ENCODE data around the gene STAT2. TPM values are rescaled to one million over a fixed set of nuclear protein-coding genes. Genes with fewer than 3 reads are reported as not detected.

The STAT2 gene
- total and polyA plus RNA-seq, 2 of the 13 experiments (the other 11 are each of a cell fraction or from before 2014, with no cell fraction given): 43.5 to 84.6 TPM

DNA sequence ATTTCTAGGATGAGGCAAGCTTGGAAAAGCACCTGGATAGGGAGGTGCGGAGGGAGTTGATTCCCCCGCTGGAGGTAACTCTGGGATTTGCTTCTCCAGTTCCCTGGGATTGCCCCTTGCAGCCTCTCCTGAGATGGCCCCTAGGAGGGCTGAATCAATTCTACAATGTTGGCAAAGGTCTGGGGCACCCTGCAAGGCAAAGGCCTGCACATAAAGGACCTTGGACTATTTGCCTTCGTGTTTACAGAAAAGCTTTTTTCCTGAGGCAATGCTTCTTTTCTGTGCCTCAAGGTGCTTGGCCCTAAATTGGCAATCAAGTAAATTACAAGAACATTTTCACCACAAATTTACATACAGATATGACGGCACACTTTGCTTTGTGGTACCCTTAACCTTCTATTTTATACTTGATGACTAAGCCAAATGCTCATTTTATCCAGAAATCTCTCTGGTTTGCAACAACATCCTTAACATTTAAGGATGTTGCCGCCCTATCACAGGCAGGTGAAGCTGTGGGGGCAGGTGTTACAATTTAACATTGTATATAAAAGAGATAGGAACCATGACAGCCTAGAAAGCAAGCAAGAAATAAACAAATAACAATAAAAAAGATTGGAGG is 49.0 kb upstream of the STAT2 start (continued):
- no peak for TF ChIP-seq ZNF205 (CRISPR knock-in tag; IDR thresholded peaks at IDR 0.05)
- TF ChIP-seq, protein P1, sequence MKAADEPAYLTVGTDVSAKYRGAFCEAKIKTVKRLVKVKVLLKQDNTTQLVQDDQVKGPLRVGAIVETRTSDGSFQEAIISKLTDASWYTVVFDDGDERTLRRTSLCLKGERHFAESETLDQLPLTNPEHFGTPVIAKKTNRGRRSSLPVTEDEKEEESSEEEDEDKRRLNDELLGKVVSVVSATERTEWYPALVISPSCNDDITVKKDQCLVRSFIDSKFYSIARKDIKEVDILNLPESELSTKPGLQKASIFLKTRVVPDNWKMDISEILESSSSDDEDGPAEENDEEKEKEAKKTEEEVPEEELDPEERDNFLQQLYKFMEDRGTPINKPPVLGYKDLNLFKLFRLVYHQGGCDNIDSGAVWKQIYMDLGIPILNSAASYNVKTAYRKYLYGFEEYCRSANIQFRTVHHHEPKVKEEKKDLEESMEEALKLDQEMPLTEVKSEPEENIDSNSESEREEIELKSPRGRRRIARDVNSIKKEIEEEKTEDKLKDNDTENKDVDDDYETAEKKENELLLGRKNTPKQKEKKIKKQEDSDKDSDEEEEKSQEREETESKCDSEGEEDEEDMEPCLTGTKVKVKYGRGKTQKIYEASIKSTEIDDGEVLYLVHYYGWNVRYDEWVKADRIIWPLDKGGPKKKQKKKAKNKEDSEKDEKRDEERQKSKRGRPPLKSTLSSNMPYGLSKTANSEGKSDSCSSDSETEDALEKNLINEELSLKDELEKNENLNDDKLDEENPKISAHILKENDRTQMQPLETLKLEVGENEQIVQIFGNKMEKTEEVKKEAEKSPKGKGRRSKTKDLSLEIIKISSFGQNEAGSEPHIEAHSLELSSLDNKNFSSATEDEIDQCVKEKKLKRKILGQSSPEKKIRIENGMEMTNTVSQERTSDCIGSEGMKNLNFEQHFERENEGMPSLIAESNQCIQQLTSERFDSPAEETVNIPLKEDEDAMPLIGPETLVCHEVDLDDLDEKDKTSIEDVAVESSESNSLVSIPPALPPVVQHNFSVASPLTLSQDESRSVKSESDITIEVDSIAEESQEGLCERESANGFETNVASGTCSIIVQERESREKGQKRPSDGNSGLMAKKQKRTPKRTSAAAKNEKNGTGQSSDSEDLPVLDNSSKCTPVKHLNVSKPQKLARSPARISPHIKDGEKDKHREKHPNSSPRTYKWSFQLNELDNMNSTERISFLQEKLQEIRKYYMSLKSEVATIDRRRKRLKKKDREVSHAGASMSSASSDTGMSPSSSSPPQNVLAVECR (CRISPR knock-in tag; IDR thresholded peaks at IDR 0.05; ENCODE audit: borderline replicate concordance): no peak
- no peak for TF ChIP-seq NR2F2 (IDR thresholded peaks at IDR 0.05; ENCODE audit: borderline replicate concordance, low read depth)
- no peak for TF ChIP-seq ZNF879 (CRISPR knock-in tag; IDR thresholded peaks at IDR 0.05)
- TF ChIP-seq ZFP36 (IDR thresholded peaks at IDR 0.05; ENCODE audit: borderline replicate concordance, low read depth, low read length, partially characterized antibody): no peak
- TF ChIP-seq THYN1 (CRISPR knock-in tag; IDR thresholded peaks at IDR 0.05; ENCODE audit: borderline replicate concordance, low read depth): no peak
- TF ChIP-seq, protein P2, sequence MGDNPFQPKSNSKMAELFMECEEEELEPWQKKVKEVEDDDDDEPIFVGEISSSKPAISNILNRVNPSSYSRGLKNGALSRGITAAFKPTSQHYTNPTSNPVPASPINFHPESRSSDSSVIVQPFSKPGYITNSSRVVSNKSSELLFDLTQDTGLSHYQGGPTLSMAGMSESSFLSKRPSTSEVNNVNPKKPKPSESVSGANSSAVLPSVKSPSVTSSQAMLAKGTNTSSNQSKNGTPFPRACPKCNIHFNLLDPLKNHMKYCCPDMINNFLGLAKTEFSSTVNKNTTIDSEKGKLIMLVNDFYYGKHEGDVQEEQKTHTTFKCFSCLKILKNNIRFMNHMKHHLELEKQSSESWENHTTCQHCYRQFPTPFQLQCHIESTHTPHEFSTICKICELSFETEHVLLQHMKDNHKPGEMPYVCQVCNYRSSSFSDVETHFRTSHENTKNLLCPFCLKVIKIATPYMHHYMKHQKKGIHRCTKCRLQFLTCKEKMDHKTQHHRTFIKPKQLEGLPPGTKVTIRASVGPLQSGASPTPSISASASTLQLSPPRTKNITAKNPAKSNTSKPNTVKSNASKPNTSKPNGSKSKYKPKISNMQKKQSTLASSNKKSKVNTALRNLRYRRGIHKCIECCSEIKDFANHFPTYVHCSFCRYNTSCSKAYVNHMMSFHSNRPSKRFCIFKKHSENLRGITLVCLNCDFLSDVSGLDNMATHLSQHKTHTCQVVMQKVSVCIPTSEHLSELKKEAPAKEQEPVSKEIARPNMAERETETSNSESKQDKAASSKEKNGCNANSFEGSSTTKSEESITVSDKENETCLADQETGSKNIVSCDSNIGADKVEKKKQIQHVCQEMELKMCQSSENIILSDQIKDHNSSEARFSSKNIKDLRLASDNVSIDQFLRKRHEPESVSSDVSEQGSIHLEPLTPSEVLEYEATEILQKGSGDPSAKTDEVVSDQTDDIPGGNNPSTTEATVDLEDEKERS (CRISPR knock-in tag; IDR thresholded peaks at IDR 0.05): no peak
- no peak for TF ChIP-seq ZSCAN9 (CRISPR knock-in tag; IDR thresholded peaks at IDR 0.05; ENCODE audit: borderline replicate concordance)
- no peak for TF ChIP-seq NCOA1 (CRISPR knock-in tag; IDR thresholded peaks at IDR 0.05)
- no peak for TF ChIP-seq HOXA5 (CRISPR knock-in tag; IDR thresholded peaks at IDR 0.05)
- no peak for TF ChIP-seq REXO4 (CRISPR knock-in tag; IDR thresholded peaks at IDR 0.05; ENCODE audit: borderline replicate concordance)
- TF ChIP-seq, protein P3, sequence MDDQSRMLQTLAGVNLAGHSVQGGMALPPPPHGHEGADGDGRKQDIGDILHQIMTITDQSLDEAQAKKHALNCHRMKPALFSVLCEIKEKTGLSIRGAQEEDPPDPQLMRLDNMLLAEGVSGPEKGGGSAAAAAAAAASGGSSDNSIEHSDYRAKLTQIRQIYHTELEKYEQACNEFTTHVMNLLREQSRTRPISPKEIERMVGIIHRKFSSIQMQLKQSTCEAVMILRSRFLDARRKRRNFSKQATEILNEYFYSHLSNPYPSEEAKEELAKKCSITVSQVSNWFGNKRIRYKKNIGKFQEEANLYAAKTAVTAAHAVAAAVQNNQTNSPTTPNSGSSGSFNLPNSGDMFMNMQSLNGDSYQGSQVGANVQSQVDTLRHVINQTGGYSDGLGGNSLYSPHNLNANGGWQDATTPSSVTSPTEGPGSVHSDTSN (CRISPR knock-in tag; IDR thresholded peaks at IDR 0.05; ENCODE audit: borderline replicate concordance): no peak
- TF ChIP-seq ZNF619 (CRISPR knock-in tag; IDR thresholded peaks at IDR 0.05): no peak
- TF ChIP-seq MTA1 (CRISPR knock-in tag; IDR thresholded peaks at IDR 0.05; ENCODE audit: borderline replicate concordance): no peak
- TF ChIP-seq, protein P4, sequence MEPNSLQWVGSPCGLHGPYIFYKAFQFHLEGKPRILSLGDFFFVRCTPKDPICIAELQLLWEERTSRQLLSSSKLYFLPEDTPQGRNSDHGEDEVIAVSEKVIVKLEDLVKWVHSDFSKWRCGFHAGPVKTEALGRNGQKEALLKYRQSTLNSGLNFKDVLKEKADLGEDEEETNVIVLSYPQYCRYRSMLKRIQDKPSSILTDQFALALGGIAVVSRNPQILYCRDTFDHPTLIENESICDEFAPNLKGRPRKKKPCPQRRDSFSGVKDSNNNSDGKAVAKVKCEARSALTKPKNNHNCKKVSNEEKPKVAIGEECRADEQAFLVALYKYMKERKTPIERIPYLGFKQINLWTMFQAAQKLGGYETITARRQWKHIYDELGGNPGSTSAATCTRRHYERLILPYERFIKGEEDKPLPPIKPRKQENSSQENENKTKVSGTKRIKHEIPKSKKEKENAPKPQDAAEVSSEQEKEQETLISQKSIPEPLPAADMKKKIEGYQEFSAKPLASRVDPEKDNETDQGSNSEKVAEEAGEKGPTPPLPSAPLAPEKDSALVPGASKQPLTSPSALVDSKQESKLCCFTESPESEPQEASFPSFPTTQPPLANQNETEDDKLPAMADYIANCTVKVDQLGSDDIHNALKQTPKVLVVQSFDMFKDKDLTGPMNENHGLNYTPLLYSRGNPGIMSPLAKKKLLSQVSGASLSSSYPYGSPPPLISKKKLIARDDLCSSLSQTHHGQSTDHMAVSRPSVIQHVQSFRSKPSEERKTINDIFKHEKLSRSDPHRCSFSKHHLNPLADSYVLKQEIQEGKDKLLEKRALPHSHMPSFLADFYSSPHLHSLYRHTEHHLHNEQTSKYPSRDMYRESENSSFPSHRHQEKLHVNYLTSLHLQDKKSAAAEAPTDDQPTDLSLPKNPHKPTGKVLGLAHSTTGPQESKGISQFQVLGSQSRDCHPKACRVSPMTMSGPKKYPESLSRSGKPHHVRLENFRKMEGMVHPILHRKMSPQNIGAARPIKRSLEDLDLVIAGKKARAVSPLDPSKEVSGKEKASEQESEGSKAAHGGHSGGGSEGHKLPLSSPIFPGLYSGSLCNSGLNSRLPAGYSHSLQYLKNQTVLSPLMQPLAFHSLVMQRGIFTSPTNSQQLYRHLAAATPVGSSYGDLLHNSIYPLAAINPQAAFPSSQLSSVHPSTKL (CRISPR knock-in tag; IDR thresholded peaks at IDR 0.05): peak; percentile 67
- no peak for TF ChIP-seq XRCC5 (optimal IDR thresholded peaks at IDR 0.05; ENCODE audit: low read length)
- peak; percentile 36; the same call in 1 of the 2 replicates for TF ChIP-seq HDAC2 (CRISPR knock-in tag; IDR thresholded peaks at IDR 0.05)
